Pulmonary artery endothelial cell (primary cell): Measurements from ENCODE around the gene PRSS50. TPM values are rescaled to one million over a fixed set of nuclear protein-coding genes. Genes with fewer than 3 reads are reported as not detected.

Source experiments
- DNase-seq: peaks from one replicate; pipeline ENCODE4 v3.0.0-alpha.2; 2011; ENCODE audit warnings: low read depth, low spot score
- total RNA-seq: library from RNA; depleted of rRNA; stranded (reverse); fragments of >200 nt; gene quantifications from 2 replicates; pipeline ENCODE4 v1.2.3, GENCODE V29; 2014

Gene PRSS50
- total RNA-seq, 1 donor from 2014 or later: not detected

GRCh38 chr3:46670000-46670890 lies 47.4 kb downstream of the PRSS50 start:
- DNase-seq: no peak

- DNase-seq: no peak
These were observed 48.3 kb downstream of the PRSS50 start for GRCh38 chr3:46669191-46669999.

GRCh38 chr3:46668591-46668990 lies 49.1 kb downstream of the PRSS50 start:
- no peak for DNase-seq

GRCh38 chr3:46668116-46668515 lies 49.6 kb downstream of the PRSS50 start:
- DNase-seq: no peak

GRCh38 chr3:46667657-46668056 lies 50.0 kb downstream of the PRSS50 start:
- DNase-seq: no peak

- DNase-seq: no peak
These were observed 50.5 kb downstream of the PRSS50 start for GRCh38 chr3:46667061-46667621.

- DNase-seq: no peak
These were observed 51.2 kb downstream of the PRSS50 start for GRCh38 chr3:46666453-46666845.

GRCh38 chr3:46665763-46666452 lies 51.8 kb downstream of the PRSS50 start:
- no peak for DNase-seq

GRCh38 chr3:46664971-46665762 lies 52.5 kb downstream of the PRSS50 start:
- DNase-seq: no peak

- DNase-seq: no peak
These were observed 53.3 kb downstream of the PRSS50 start for GRCh38 chr3:46664188-46664970.

- DNase-seq: peak; percentile 17
These were observed 54.0 kb downstream of the PRSS50 start for GRCh38 chr3:46663591-46664135.

- no peak for DNase-seq
These were observed 54.7 kb downstream of the PRSS50 start for GRCh38 chr3:46662771-46663551.

Other genes starting within 250 kb of the PRSS50 start
- gene RTP3, start 219.9 kb downstream of the PRSS50 start, total RNA-seq: 0.07 TPM in 1 of 2 replicates, not detected in the other
- gene LRRC2, start 151.6 kb downstream of the PRSS50 start, total RNA-seq: 0.07 and 0.85 TPM in 2 replicates
- gene FAM240A, start 105.3 kb downstream of the PRSS50 start, total RNA-seq: not detected in 2 replicates
- 5.7 and 6.2 TPM in 2 replicates for gene ALS2CL, start 24.2 kb downstream of the PRSS50 start, total RNA-seq
- gene TMIE, start 16.5 kb downstream of the PRSS50 start, total RNA-seq: 0.18 and 0.46 TPM in 2 replicates
- gene MYL3, start 145.6 kb upstream of the PRSS50 start, total RNA-seq: not detected in 2 replicates
- gene PTH1R, start 159.9 kb upstream of the PRSS50 start, total RNA-seq: 0.35 and 0.40 TPM in 2 replicates